DOHH2 (cell line): ENCODE measurements around the gene ZNF346.
"Not testable (repeated sequence)": the region's sequence is repeated elsewhere in the genome, so short reads cannot be mapped to it uniquely, and the experiment has no call there.

ENCODE experiments used
- H3F3A ChIP-seq: fragments of 200-600 bp; sonication (generic), shearing (Covaris generic); 2 replicates; pipeline ENCODE4 v1.6.0; 2016; ENCODE audit warnings: antibody characterized with exemption, mild to moderate bottlenecking; ENCODE audit not compliant: control insufficient read depth, insufficient read depth
- H3K27ac ChIP-seq: fragments of 200-600 bp; sonication (generic); 2 replicates; pipeline ENCODE4 v1.5.1; 2014; ENCODE audit warnings: low read depth, mild to moderate bottlenecking, low read length, moderate library complexity
- H3K27me3 ChIP-seq: fragments of 200-600 bp; sonication (generic); 2 replicates; pipeline ENCODE4 v1.6.1; 2014; ENCODE audit warnings: mild to moderate bottlenecking, low read length, mixed read lengths; ENCODE audit not compliant: control insufficient read depth
- H3K36me3 ChIP-seq: fragments of 200-600 bp; sonication (generic); 2 replicates; pipeline ENCODE4 v1.6.1; 2014; ENCODE audit warnings: mild to moderate bottlenecking, low read length, moderate library complexity, mixed read lengths; ENCODE audit not compliant: control insufficient read depth
- H3K4me1 ChIP-seq: fragments of 200-600 bp; sonication (generic); 2 replicates; pipeline ENCODE4 v1.6.1; 2014; ENCODE audit warnings: mild to moderate bottlenecking, low read length, mixed read lengths; ENCODE audit not compliant: control insufficient read depth
- H3K4me2 ChIP-seq: fragments of 200-600 bp; sonication (generic); 2 replicates; pipeline ENCODE4 v1.6.0; 2014; ENCODE audit warnings: mild to moderate bottlenecking, low read length, moderate library complexity
- H3K4me3 ChIP-seq: fragments of 200-600 bp; sonication (generic); 2 replicates; pipeline ENCODE4 v1.5.1; 2014; ENCODE audit warnings: mild to moderate bottlenecking, low read length, mixed read lengths
- H3K79me2 ChIP-seq: fragments of 200-600 bp; sonication (generic); 2 replicates; pipeline ENCODE4 v1.6.1; 2014; ENCODE audit warnings: mild to moderate bottlenecking, low read length, mixed read lengths; ENCODE audit not compliant: control insufficient read depth
- H3K9me2 ChIP-seq: fragments of 200-600 bp; sonication (generic); replicated peaks from 2 replicates; pipeline ENCODE4 v1.6.1; 2014; ENCODE audit warnings: mild to moderate bottlenecking, low read length, mixed read lengths; ENCODE audit not compliant: control insufficient read depth
- H3K9me3 ChIP-seq: fragments of 200-600 bp; sonication (generic); 2 replicates; pipeline ENCODE4 v1.6.1; 2014; ENCODE audit warnings: antibody characterized with exemption, low read length, mixed read lengths; ENCODE audit not compliant: control insufficient read depth, insufficient read depth
- H4K20me1 ChIP-seq: fragments of 200-600 bp; sonication (generic); 2 replicates; pipeline ENCODE4 v1.6.0; 2014; ENCODE audit warnings: low read depth, mild to moderate bottlenecking, antibody characterized with exemption, low read length, moderate library complexity; ENCODE audit not compliant: control insufficient read depth, insufficient read depth
- CTCF ChIP-seq: fragments of 200-600 bp; sonication (generic); IDR thresholded peaks from one replicate; pipeline ENCODE4 v1.5.1; 2014; ENCODE audit warnings: antibody characterized with exemption, mild to moderate bottlenecking, low read depth, low read length; ENCODE audit not compliant: poor library complexity, severe bottlenecking
- EZH2phosphoT487 ChIP-seq: fragments of 200-600 bp; sonication (generic); IDR thresholded peaks from 2 replicates; pipeline ENCODE4 v1.6.1; 2017; ENCODE audit warnings: borderline replicate concordance, mild to moderate bottlenecking, antibody characterized with exemption, low read length, moderate library complexity, mixed read lengths

ZNF346 gene

GRCh38 chr5:176996780-176997179 lies 25.7 kb upstream of the ZNF346 start:
- H3K9me3 ChIP-seq = no peaks in the 10 kb centered on the region
- peaks cover 48% of the 10 kb centered on the region for H3K36me3 ChIP-seq
- TF ChIP-seq CTCF = no peak
- no peak for TF ChIP-seq EZH2phosphoT487
- H3K27me3 ChIP-seq = no peaks in the 10 kb centered on the region
- peaks cover 98% of the 10 kb centered on the region for H3K4me1 ChIP-seq
- peaks cover 49% of the 10 kb centered on the region for H3F3A ChIP-seq
- peak overlapping the region; percentile 87 for H3K27ac ChIP-seq
- H4K20me1 ChIP-seq = no peaks in the 10 kb centered on the region
- H3K4me3 ChIP-seq = peak overlapping the region; percentile 54
- peaks cover 100% of the 10 kb centered on the region for H3K79me2 ChIP-seq
- H3K4me2 ChIP-seq = peak overlapping the region; percentile 70
- no peaks in the 10 kb centered on the region for H3K9me2 ChIP-seq

DNA sequence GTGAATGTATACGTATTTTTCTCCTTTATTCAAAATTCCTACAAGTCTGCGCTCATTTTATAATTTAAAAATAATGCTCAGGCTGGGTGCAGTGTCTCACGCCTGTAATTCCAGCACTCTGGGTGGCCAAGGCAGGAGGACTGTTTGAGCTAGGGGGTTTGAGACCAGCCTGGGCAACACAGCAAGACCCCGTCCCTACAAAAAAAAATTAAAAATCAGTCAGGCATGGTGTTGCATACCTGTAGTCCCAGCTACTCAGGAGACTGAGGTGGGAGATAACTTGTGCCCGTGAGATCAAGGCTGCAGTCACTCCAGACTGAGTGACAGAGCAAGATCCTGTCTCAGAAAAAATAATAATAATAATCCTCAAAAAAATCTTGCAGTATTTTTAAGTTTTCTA lies 23.7 kb upstream of the ZNF346 start:
- Histone ChIP-seq H3K79me2 (peaks cover 100% of the 10 kb centered on the region), H3K4me3 (no peak overlapping the region), H4K20me1 (0 out of 2 replicates have a peak, but pooled peaks cover 1% of the 10 kb centered on the region), H3K4me1 (peaks cover 97% of the 10 kb centered on the region), H3K27me3 (no peaks in the 10 kb centered on the region), H3K9me3 (no peaks in the 10 kb centered on the region), H3K4me2 (peak overlapping the region; percentile 70), H3F3A (peaks cover 44% of the 10 kb centered on the region), H3K9me2 (no peaks in the 10 kb centered on the region), H3K36me3 (peaks cover 39% of the 10 kb centered on the region), H3K27ac (peak overlapping the region; percentile 26)
- TF ChIP-seq EZH2phosphoT487 (no peak), CTCF (no peak)

- not testable (repeated sequence) for H4K20me1 ChIP-seq, H3K9me2 ChIP-seq, H3K4me3 ChIP-seq, H3K27me3 ChIP-seq, H3K9me3 ChIP-seq
- Histone ChIP-seq H3K36me3 (peaks cover 39% of the 10 kb centered on the region), H3K4me2 (peak overlapping the region; percentile 27; the same call in 1 of the 2 replicates), H3F3A (peaks cover 38% of the 10 kb centered on the region), H3K27ac (peak overlapping the region; percentile 26; the same call in 1 of the 2 replicates), H3K4me1 (peaks cover 97% of the 10 kb centered on the region), H3K79me2 (peaks cover 100% of the 10 kb centered on the region)
Observed at GRCh38 chr5:176999526-176999925, 23.0 kb upstream of the ZNF346 start.

- Histone ChIP-seq H3K4me3 (peak overlapping the region; percentile 91), H4K20me1 (peaks cover 15% of the 10 kb centered on the region; the same call in 1 of the 2 replicates), H3F3A (peaks cover 14% of the 10 kb centered on the region), H3K4me1 (peaks cover 75% of the 10 kb centered on the region), H3K27me3 (no peaks in the 10 kb centered on the region), H3K9me2 (no peaks in the 10 kb centered on the region), H3K4me2 (peak overlapping the region; percentile 85), H3K9me3 (no peaks in the 10 kb centered on the region), H3K79me2 (peaks cover 91% of the 10 kb centered on the region), H3K27ac (peak overlapping the region; percentile 86), H3K36me3 (peaks cover 57% of the 10 kb centered on the region)
- TF ChIP-seq EZH2phosphoT487 = no peak
- TF ChIP-seq CTCF = no peak
Observed at GRCh38 chr5:177003649-177004048, 18.8 kb upstream of the ZNF346 start.
